ENCODE measurements around the gene NTSR1.

DNA sequence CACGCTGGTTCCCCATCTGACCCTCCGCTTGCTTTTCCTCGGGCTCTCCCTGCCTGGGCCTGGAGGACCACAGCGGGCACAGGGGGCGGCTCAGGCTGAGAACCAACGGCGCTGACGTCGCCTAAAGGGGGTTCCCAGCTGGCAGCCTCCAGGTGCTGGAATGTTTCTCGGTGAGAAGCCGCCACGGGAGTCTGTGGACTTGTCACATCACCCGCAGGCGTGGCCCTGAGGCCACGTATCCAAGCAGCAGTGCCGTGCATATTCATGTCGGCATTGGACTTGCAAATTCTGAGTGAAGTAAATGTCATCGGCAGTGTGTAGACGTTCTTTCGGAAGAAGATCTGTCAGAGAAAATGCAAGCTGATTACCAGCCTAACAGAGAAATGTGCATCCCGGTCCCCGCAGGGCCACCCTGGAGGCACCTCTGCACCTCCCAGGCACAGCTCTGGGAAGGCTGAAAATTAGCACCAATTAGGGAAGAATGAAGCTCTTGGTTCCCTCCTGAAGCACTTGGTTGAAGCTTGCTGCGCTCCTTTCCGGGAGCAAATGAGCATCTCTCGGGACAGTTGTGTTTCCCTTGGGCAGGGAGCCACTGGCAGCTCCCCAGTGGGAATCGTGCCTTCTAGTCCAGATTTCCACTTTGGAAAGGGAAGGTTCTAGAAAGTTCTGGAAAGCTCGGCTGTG lies 24.3 kb downstream of the NTSR1 start:
- TF ChIP-seq, protein P1, sequence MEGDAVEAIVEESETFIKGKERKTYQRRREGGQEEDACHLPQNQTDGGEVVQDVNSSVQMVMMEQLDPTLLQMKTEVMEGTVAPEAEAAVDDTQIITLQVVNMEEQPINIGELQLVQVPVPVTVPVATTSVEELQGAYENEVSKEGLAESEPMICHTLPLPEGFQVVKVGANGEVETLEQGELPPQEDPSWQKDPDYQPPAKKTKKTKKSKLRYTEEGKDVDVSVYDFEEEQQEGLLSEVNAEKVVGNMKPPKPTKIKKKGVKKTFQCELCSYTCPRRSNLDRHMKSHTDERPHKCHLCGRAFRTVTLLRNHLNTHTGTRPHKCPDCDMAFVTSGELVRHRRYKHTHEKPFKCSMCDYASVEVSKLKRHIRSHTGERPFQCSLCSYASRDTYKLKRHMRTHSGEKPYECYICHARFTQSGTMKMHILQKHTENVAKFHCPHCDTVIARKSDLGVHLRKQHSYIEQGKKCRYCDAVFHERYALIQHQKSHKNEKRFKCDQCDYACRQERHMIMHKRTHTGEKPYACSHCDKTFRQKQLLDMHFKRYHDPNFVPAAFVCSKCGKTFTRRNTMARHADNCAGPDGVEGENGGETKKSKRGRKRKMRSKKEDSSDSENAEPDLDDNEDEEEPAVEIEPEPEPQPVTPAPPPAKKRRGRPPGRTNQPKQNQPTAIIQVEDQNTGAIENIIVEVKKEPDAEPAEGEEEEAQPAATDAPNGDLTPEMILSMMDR (conservative IDR thresholded peaks at IDR 0.05; ENCODE audit: low read depth, low read length): no peak
- TF ChIP-seq EZH2phosphoT487 (IDR thresholded peaks at IDR 0.05; ENCODE audit: borderline replicate concordance, low read length) (no peak), EZH2 (IDR thresholded peaks at IDR 0.05; ENCODE audit: low read length, unreplicated experiment) (no peak)
